NOMO-1 treated with DMSO at 0.1 percent for 48 hours (cell line): ENCODE data around the gene S1PR1.

ENCODE experiments used
- DNase-seq: peaks from one replicate; lab custom pipeline; 2025; ENCODE audit not compliant: unreplicated experiment; lab: John Stamatoyannopoulos, UW

The S1PR1 gene

DNA sequence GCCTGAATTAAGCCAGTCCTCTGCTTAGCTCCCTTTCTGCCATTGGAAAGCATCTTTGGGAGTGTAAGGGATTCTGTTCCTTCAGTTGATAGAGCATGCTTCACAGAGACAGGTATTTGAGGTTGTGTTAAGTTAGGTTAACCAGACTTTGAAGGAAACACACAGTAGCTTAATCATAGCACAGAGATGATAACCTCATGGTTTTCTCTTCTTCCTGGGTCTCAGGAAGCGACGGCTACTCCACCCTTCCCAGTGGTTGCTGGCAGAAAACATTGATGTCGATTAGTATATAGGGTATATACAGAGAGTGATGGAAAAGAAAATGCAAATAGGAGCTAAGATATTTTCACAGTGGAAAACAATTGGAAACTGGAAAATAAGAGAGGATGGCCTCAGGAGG is 42.0 kb downstream of the S1PR1 start:
- no peak for DNase-seq

DNA sequence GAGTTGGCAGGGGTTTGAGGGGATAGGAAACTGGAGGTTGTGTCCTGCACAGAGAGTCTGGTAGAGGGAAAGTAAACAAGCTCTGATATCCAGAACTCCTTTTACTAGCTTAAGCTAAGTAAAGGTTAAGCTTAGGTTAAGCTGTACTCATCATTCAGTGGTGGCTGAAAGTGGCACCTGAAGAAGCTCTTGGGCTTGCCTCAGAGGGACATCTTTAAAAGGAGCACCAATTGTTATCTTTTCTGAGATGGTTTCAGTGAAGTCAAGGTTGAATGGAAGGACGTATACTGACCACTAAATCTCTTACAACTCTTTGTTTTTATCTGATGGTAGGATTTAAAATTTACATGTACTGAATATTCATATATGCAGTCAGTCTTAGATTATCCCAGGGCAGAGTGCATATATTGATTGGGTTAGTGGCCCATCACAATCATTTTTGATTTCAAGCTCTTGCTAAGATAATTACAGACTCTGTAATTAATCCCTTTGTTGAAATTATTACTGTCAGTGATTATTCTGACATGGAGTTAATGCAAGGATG is 43.3 kb downstream of the S1PR1 start:
- no peak for DNase-seq

DNA sequence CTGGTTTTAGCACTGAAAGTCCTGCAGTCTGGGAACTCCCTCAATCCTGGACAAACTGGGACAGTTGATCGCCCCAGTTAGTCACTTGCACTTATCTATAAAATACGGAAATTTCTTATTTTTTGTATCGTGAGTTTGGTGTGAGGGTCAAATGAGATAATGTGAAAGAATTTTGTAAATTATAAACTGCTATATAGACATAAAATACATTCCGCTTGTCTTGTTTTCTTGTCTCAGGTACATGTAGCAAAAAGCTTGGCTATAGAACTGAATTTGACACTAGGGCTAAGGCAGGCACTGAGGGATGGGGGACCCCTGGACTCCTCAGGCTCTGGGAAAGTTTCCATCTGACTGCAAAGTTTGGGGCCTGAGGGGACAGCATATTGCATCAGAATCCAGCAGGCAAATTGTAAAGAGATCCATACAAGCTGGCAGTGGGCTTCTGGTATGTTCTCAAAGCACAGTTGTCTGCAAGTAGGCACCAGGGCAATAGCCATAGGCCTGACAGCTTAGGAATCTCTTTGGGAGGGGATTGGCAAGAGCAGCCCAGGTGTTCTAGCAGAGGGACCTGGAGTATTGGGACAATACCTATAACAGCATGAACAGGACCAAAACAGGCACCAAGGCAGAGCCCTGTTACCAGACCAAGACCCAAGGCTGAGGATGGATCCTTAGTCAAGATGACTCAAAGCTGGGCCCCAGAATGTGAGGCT is 44.3 kb downstream of the S1PR1 start:
- no peak for DNase-seq

DNA sequence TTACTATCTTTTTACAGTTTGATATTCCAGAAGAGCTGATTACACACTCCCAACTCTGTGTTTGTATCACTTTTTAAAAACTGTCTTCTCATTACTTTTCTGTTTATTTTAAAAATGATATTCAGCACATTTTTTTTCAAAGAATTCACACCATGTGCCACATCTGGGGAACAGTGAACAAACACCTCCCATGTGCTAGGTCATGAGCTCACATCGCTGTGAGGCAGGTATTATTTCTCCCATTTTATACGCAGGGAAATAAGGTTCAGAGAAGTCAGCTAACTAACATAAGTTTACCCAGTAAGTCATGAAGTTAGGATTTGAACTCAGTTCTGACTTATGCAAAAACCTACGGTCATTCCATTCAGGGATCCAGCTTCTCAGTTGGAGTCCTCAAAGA is 44.9 kb downstream of the S1PR1 start:
- no peak for DNase-seq

DNA sequence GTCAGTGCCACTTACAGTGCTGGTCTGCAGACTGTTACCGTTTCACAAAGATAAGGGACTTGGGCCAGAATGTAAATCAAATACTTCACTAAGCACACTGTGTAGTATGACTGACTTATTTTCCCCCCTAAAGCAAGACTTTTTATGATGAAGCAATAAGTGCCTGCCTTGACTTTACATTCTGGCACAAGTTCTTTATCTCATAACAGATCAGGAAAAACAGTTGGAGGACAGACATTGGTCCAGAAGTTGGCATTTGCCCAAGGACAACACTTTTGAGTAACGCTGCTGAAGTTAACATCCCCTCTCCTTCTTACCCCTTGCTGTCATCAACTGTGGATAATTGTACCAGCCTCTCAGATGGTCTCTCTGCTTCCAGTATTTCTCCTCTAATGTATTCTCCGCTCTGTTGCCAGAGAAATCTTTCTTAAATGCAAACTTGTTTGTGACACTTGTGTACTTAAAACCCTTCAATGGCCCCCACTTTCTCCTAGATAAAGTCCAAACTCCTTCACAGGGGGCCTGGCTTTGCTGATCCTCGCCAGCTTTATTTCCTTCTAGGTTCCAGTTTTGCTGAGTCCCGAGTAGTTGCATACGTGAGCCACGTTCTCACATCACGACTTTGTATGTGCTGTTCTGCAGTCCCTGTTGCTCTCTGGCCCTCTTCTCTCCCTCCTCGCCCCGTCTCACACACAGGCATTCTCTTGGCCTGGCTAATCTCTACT is 45.7 kb downstream of the S1PR1 start:
- no peak for DNase-seq

DNA sequence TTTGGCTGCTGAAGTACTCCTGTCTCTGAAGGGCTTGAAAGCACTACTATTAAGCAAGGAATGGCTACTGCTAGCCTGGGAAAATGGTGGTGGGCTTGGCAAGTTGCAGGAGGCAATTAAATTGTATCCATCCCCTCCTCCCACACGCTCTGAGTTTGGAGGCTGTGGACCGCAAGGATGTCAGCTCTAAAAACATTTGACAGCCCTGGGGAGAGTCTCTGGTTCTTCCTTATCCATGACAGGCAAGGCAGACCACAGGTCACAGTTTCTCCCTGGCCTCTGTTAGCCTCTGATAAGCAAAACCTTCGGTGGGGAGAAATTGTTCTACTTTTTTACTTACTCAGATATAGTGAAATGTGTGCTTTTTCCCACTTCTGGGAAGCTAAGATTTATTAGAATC is 46.6 kb downstream of the S1PR1 start:
- DNase-seq, result no peak

DNA sequence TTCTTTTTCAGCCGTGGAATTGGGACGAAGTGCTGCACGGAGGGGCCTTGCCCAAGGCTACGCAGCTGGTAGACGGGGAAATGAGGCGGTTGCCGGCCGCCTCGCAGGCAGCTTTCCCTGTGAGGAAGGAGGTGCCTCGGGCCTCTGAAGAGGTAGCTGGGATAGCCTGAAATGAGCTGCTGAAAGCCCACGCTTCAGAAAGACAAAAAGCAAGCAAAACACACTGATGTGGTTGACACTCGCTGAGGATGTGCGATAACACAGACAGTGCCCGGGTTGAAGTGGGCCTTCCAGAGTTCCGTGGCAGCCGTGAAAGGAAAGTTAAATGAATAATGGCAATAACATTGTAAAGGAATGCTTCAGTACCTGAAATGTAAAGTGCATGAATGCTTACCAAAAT is 47.2 kb downstream of the S1PR1 start:
- DNase-seq, result no peak

DNA sequence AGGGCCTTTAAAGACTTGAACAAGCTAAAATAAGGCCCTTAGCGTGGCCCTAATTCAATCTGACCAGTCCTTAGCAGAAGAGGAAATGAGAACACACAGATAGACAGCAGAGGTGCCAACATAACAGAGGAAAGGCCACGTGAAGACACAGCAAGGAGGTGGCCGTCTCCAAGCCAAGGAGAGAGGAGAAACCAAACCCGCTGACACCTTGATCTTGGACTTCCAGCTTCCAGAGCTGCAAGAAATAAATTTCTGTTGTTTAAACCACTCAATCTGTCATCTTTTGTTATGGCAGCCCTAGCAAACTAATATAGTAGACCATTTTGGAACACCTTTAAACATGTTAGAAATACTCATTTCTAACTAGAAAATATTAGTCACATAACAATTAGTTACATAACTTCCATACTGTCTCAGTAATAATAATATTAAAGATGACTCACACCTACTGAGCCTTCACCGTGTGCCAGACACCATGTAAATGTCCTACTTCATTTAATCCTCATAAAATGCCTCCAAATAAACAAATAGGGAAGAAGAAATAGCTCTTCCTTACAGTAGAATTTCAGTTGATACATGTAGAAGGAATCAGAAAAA is 47.9 kb downstream of the S1PR1 start:
- DNase-seq, result no peak

DNA sequence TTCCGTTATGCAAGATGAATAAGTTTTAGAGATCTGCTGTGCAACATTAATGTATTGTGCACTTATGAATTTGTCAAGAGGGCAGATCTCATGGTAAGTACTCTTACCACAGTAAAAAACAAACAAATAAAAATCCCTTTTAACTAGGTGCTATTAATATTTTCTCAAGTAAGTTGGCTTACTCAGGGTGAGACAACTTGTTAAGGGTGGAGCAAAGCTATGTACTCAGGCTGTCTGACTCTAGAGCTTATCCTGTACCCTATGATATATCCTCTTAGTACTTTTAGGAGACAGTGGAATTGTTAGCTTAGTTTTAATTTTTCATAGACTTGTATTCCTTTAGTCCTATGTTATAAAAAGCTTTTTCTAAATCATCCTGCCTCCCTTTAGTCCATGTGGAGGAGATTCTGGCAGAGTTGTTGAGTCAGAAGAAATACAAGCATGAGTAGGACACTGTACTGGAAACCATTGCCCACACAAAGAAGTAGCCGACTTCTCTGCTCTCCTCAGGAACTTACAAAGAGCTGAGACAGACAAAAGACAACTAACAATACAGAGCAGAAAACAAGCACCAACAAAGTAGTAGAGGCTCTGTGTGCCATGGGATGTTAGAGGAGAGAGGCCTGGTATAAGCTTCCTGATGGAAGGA is 49.2 kb downstream of the S1PR1 start:
- no peak for DNase-seq

DNA sequence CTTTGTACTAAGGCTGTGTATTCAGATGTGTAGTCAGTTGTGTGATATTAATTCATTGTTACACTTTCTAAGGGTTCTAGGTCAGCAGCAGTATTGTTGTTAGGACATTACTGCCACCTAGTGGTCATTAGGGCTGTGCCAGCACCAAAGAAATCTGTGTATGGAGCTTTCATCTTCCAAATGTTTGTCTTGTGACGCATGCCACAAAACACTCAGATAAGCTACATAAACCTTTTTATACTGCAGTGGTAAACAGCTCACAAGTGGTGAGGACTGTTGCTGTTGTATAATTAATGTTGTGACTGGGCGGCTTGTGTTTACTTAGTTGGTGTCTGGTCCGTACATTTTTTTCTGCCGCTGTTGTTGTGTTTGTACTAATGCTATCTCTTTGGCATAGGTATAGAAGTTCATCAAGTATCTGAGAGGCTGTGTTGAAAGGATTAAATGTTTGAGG is 51.7 kb downstream of the S1PR1 start:
- DNase-seq, result peak; percentile 54

DNA sequence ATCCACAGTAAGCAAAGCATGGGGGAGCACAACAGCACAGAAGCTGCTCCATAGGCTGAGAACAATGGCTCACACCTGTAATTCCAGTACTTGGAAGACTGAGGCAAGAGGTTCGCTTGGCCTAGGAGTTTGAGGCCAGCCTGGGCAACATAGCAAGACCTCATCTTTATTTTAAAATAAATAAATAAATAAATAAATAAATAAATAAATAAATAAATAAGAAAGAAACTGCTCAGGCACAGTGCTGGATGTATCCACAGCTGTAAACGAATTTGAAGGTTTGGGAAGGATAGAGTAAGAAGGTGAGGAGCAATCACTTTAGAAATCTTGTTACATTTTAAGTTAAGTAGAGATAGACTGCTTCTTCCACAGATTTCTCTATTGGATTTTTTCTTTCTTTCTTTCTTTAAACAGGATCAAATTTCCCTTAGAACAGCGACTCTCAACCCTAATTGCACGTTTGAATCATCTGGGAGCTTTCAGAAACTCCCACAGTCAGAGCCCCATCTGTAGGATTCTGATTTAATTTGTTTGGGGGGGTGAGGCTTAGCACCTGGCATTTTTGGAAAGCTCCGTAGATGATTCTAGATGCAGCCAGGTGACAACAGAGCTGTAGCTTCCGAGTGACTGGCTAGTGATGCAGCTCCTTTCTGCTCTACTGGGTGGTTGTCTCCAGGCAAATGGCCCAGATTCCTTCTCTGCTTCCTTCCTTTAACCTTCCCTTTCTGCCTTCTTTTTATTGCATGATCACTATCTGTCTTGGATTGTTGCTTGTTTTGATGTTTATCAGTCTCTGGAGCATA is 53.5 kb downstream of the S1PR1 start:
- DNase-seq, result no peak
